ENCODE results near the gene TEX52. TPM values are rescaled to one million over a fixed set of nuclear protein-coding genes. Genes with fewer than 3 reads are reported as not detected.
A peak's percentile ranks its signal among the peaks of the same experiment; 100 is the strongest.

TEX52 gene
- total and polyA plus RNA-seq, 2 of the 8 experiments (the other 6 are each of a cell fraction or from before 2014, with no cell fraction given) = not detected

DNA sequence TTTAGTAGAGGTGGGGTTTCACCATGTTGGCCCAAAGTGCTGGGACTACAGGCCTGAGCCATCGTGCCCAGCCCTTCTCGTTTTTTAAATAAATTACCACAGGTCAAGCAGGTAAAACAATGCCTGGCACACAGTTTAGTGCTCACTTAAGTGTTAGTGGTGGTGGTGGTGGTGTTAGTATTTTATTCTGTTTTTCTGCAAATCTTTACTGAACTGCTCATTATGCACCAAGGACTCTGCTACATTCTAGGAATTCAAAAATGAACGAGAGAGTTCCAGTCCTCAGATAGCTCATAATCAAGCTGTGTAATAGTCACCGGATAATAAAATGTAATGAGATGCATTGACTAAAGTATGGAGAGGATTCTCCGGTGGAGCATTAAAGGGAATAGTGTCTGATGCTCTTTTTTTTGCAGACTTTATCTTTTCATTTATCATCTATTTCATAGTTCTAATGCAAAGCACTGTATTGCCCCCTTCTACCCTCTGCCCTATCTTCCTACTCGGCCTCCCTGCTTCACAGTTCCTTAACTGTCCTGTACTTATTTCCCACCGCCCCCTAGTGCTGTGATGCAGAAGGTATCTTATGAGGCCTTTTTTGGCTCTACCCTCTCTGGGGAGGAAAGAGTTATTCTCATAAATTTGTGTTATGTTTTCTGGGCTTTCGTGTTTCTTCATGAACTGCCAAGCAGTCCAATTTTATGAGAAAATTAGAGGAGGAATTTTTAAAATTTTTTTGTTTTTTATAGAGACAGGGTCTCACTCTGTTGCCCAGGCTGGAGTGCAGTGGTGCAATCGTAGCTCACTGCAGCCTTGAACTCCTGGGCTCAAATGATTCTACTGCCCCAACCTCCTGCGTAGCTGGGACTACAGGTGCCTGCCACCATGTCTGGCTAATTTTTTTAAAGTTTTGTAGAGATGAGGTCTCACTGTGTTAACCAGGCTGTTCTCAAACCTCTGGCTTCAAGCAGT, 43.3 kb downstream of the TEX52 start:
- Histone ChIP-seq H3K23ac (ENCODE audit: insufficient read length) (no peak overlapping the region), H4K91ac (replicated peaks; ENCODE audit: insufficient read length, low read length) (no peak overlapping the region), H4K5ac (ENCODE audit: insufficient read length, low read depth, low read length) (peak overlapping the region; percentile 46), H2BK12ac (ENCODE audit: low read depth, low read length) (no peak overlapping the region), H3K18ac (ENCODE audit: extremely low read depth, low read length) (no peak overlapping the region), H2BK20ac (ENCODE audit: low read length) (no peak overlapping the region), H3K4me3 (ENCODE audit: extremely low read depth in 1 of 4, insufficient read depth in 2 of 4, low read depth in 3 of 4, low read length in 4 of 4) (peak overlapping the region; percentile 52 to 94 (median 72)), H3K23me2 (ENCODE audit: low read depth, low read length) (0 out of 2 replicates have a peak, but pooled peaks cover 3% of the 10 kb centered on the region), H3K79me1 (ENCODE audit: low read depth, low read length) (no peaks in the 10 kb centered on the region; the same call in 1 of the 2 replicates), H3K4me2 (ENCODE audit: insufficient read depth in 1 of 2, low read depth in 2 of 2, low read length in 2 of 2) (peak overlapping the region; percentile 55 to 68), H3K4me1 (replicated peaks in 1 of 4; ENCODE audit: control insufficient read depth in 3 of 4, insufficient read depth in 4 of 4, low read length in 3 of 4) (peaks cover 0 to 3% (median 0%) of the 10 kb centered on the region in 4 experiments; a peak in 3 of 7 replicates), H4K8ac (ENCODE audit: extremely low read depth, insufficient read depth, low read length) (no peak overlapping the region), H3K9ac (replicated peaks in 1 of 4; ENCODE audit: extremely low read depth in 1 of 4, low read depth in 3 of 4, low read length in 3 of 4) (peak overlapping the region; percentile 82 to 99 (median 90)), H3K36me3 (ENCODE audit: control insufficient read depth in 2 of 4, insufficient read depth in 4 of 4, low read length in 3 of 4) (peaks cover 0 to 8% (median 6%) of the 10 kb centered on the region in 4 experiments; a peak in 5 of 8 replicates), H2BK15ac (ENCODE audit: low read length) (no peak overlapping the region), H2AK5ac (ENCODE audit: low read depth, low read length) (no peak overlapping the region), H3K9me3 (ENCODE audit: insufficient read depth in 2 of 2, low read depth in 1 of 2, low read length in 1 of 2) (no peaks in the 10 kb centered on the region), H3K14ac (ENCODE audit: insufficient read length) (no peak overlapping the region), H2AFZ (ENCODE audit: low read length) (no peak overlapping the region), H3K27me3 (replicated peaks in 1 of 4; ENCODE audit: control insufficient read depth in 3 of 4, extremely low read depth in 1 of 4, insufficient read depth in 3 of 4, low read length in 3 of 4) (no peaks in the 10 kb centered on the region), H2BK5ac (ENCODE audit: low read depth, low read length) (peak overlapping the region; percentile 100; the same call in 1 of the 2 replicates), H3K56ac (replicated peaks; ENCODE audit: insufficient read length, low read depth, low read length) (no peak overlapping the region), H3K4ac (replicated peaks; ENCODE audit: insufficient read length, low read depth, low read length) (no peak overlapping the region), H3K27ac (ENCODE audit: low read depth, low read length) (peak overlapping the region; percentile 97; the same call in 1 of the 2 replicates), H4K20me1 (replicated peaks in 1 of 2; ENCODE audit: control insufficient read depth in 1 of 2, insufficient read depth in 2 of 2, low read length in 2 of 2) (peaks cover 0 to 2% of the 10 kb centered on the region in 2 experiments), H2BK120ac (replicated peaks; ENCODE audit: low read depth, low read length) (no peak overlapping the region), H3K79me2 (ENCODE audit: control insufficient read depth in 1 of 2, insufficient read depth in 2 of 2, low read length in 2 of 2) (peaks cover 0 to 26% of the 10 kb centered on the region in 2 experiments; a peak in 2 of 4 replicates)
- CTCF ChIA-PET (ENCODE audit: partially characterized antibody) = interaction anchor here (0.6 to 3.4 kb wide), 26 partner anchors 11 to 257 kb away, joined by 3 to 19 read pairs (median 3); partner anchors contain the start of genes FOXM1, RHNO1 and TEX52
- FAIRE-seq = no peak
- no peak for DNase-seq (ENCODE audit: low read depth in 1 of 2, low spot score in 2 of 2)
- POLR2A ChIA-PET (ENCODE audit: partially characterized antibody) = interaction anchor here (0.6 to 6.4 kb wide), 22 partner anchors 9 to 150 kb away, joined by 3 to 54 read pairs (median 4); partner anchors contain the start of genes FKBP4, NRIP2 and TEX52
- WGBS, 2 experiments (ENCODE audit: extremely low coverage in 1 of 2, insufficient coverage in 1 of 2, insufficient read length in 1 of 2, insufficient replicate concordance in 2 of 2, low coverage in 1 of 2, low lambda C conversion rate in 2 of 2, missing lambda C conversion rate in 1 of 2) = 38% methylated on average over 10 of the region's 10 CpGs; no CpG with 5 or more reads in 1 of the 2 experiments
- TF ChIP-seq RAD21 (IDR thresholded peaks at IDR 0.05 in 1 of 2, conservative IDR thresholded peaks at IDR 0.05 in 1 of 2; ENCODE audit: low read depth in 2 of 2, low read length in 2 of 2) (peak; percentile 55 to 59), ASH2L (IDR thresholded peaks at IDR 0.05; ENCODE audit: low read length) (peak; percentile 5), USF2 (IDR thresholded peaks at IDR 0.05; ENCODE audit: low read length) (no peak), SAP30 (IDR thresholded peaks at IDR 0.05; ENCODE audit: insufficient read depth, insufficient replicate concordance, low read length) (no peak), NRF1 (IDR thresholded peaks at IDR 0.05; ENCODE audit: low read depth, low read length) (no peak)
